CD14-positive monocyte (primary cell): ENCODE results near the gene AAMP. TPM values are rescaled to one million over a fixed set of nuclear protein-coding genes. Genes with fewer than 3 reads are reported as not detected.
"Not testable (repeated sequence)": the region's sequence is repeated elsewhere in the genome, so short reads cannot be mapped to it uniquely, and the experiment has no call there.

Experiments
- DNase-seq, 3 donors: peaks; one replicate each; pipeline ENCODE4 v3.0.0-alpha.2; 2011 to 2022
- H2AFZ ChIP-seq: 2 replicates; pipeline ENCODE4 v1.6.0; 2012; ENCODE audit warnings: mild to moderate bottlenecking, low read depth, low read length, inconsistent platforms; ENCODE audit not compliant: insufficient read depth, poor library complexity, severe bottlenecking
- H3K27ac ChIP-seq, 2 donors: 1 replicate in 1 of 2; 2 replicates in 1 of 2; pipeline ENCODE4 v1.5.1; 2012 to 2013; ENCODE audit warnings: low read length in 2 of 2, control low read depth in 1 of 2, inconsistent platforms in 1 of 2, low read depth in 1 of 2, mild to moderate bottlenecking in 1 of 2
- H3K27me3 ChIP-seq, 2 donors: one replicate each; pipeline versions ENCODE4 v1.6.0 to v1.6.1; 2011 to 2013; ENCODE audit warnings: low read length in 2 of 2; ENCODE audit not compliant: control insufficient read depth in 2 of 2, insufficient read depth in 2 of 2
- H3K36me3 ChIP-seq, 2 donors: replicated peaks in 1 of 2; 1 replicate in 1 of 2; 2 replicates in 1 of 2; pipeline versions ENCODE4 v1.5.1 to v1.6.1; 2012 to 2013; ENCODE audit warnings: low read length in 2 of 2, control low read depth in 1 of 2, inconsistent platforms in 1 of 2, mild to moderate bottlenecking in 1 of 2; ENCODE audit not compliant: insufficient read depth in 2 of 2, control insufficient read depth in 1 of 2
- H3K4me1 ChIP-seq, 2 donors: 1 replicate in 1 of 2; 2 replicates in 1 of 2; pipeline versions ENCODE4 v1.5.1 to v1.6.1; 2012 to 2013; ENCODE audit warnings: low read length in 2 of 2, control low read depth in 1 of 2, inconsistent platforms in 1 of 2, mild to moderate bottlenecking in 1 of 2, moderate library complexity in 1 of 2; ENCODE audit not compliant: insufficient read depth in 2 of 2, control insufficient read depth in 1 of 2
- H3K4me2 ChIP-seq: replicated peaks from 2 replicates; pipeline ENCODE3; 2012; ENCODE audit warnings: low read length, moderate library complexity, mild to moderate bottlenecking; ENCODE audit not compliant: poor library complexity, severe bottlenecking; ENCODE audit errors: extremely low read depth
- H3K4me3 ChIP-seq, 3 experiments: fragments of 200-600 bp in 1 of 3; sonication (generic) in 1 of 3; replicated peaks in 1 of 3; 1 replicate in 2 of 3; 2 replicates in 1 of 3; pipeline ENCODE4 v1.5.1; 2011 to 2013; ENCODE audit warnings: low read length in 3 of 3, mild to moderate bottlenecking in 3 of 3, control low read depth in 2 of 3, low read depth in 2 of 3, inconsistent platforms in 1 of 3, moderate library complexity in 1 of 3
- H3K79me2 ChIP-seq: 2 replicates; pipeline ENCODE4 v1.6.0; 2012; ENCODE audit warnings: mild to moderate bottlenecking, control low read depth, inconsistent platforms, low read length, moderate library complexity; ENCODE audit not compliant: insufficient read depth
- H3K9ac ChIP-seq: 2 replicates; pipeline ENCODE4 v1.6.0; 2017; ENCODE audit warnings: low read length, mild to moderate bottlenecking; ENCODE audit not compliant: insufficient read depth, poor library complexity, severe bottlenecking
- H3K9me3 ChIP-seq, 2 donors: replicated peaks in 1 of 2; 1 replicate in 1 of 2; 2 replicates in 1 of 2; pipeline versions ENCODE4 v1.5.1 to v1.6.1; 2012 to 2013; ENCODE audit warnings: low read length in 2 of 2, control low read depth in 1 of 2; ENCODE audit not compliant: control insufficient read depth in 1 of 2, insufficient read depth in 1 of 2
- H4K20me1 ChIP-seq: 2 replicates; pipeline ENCODE4 v1.6.0; 2012; ENCODE audit warnings: mild to moderate bottlenecking, low read length, control low read depth, moderate library complexity; ENCODE audit not compliant: insufficient read depth
- H3K27ac Mint-ChIP-seq, 7 donors: one replicate each; pipeline ENCODE4 v1.8.0; 2020; ENCODE audit warnings: mild to moderate bottlenecking in 7 of 7, mixed read lengths in 7 of 7, moderate library complexity in 6 of 7, inconsistent platforms in 2 of 7
- H3K27me3 Mint-ChIP-seq, 3 donors: one replicate each; pipeline ENCODE4 v1.8.0; 2021 to 2022; ENCODE audit warnings: low read depth in 3 of 3, mild to moderate bottlenecking in 3 of 3, mixed read lengths in 3 of 3, moderate library complexity in 3 of 3, inconsistent platforms in 1 of 3
- H3K36me3 Mint-ChIP-seq, 2 donors: one replicate each; pipeline ENCODE4 v1.8.0; 2020; ENCODE audit warnings: mixed read lengths in 2 of 2, inconsistent platforms in 1 of 2, mild to moderate bottlenecking in 1 of 2
- H3K4me1 Mint-ChIP-seq: one replicate; pipeline ENCODE4 v1.8.0; 2020; ENCODE audit warnings: mild to moderate bottlenecking, mixed read lengths
- H3K4me3 Mint-ChIP-seq, 2 donors: one replicate each; pipeline ENCODE4 v1.8.0; 2020; ENCODE audit warnings: mild to moderate bottlenecking in 2 of 2, mixed read lengths in 2 of 2, moderate library complexity in 1 of 2
- H3K9me3 Mint-ChIP-seq, 7 donors: one replicate each; pipeline ENCODE4 v1.8.0; 2020 to 2022; ENCODE audit warnings: mixed read lengths in 7 of 7, mild to moderate bottlenecking in 6 of 7, moderate library complexity in 6 of 7, inconsistent platforms in 2 of 7
- WGBS: methylation state at CpG from one replicate; pipeline ENCODE4 v1.1.5; 2013; ENCODE audit warnings: missing lambda C conversion rate; ENCODE audit not compliant: insufficient coverage; 5-methylcytosine and 5-hydroxymethylcytosine counted together
- intact Hi-C, 2 donors: fragments of 100-400 bp; cut with micrococcal nuclease; formaldehyde crosslinking; loops; one replicate each; pipeline versions ENCODE4 v1.15.0 to v1.15.1; 2023
- polyA plus RNA-seq, 3 donors: library from polyadenylated mRNA; depleted of rRNA in 1 of 3; unstranded in 2 of 3; stranded (reverse) in 1 of 3; fragments of 300-500 nt in 2 of 3; fragments of >200 nt in 1 of 3; fragmentation: Illumina TruSeq in 2 of 3; gene quantifications; 1 replicate in 2 of 3; 2 replicates in 1 of 3; pipeline ENCODE4 v1.2.3, GENCODE V29; 2012 to 2021
- TF ChIP-seq, protein P1 (sequence below): fragments of 200-600 bp; IDR thresholded peaks from one replicate; pipeline ENCODE4 v1.8.0; 2022; ENCODE audit warnings: antibody characterized with exemption, mild to moderate bottlenecking

The AAMP gene
- polyA plus RNA-seq, 3 donors = 90.8 to 108 (median 98.7) TPM

- no peak overlapping the region for H2AFZ ChIP-seq
- H4K20me1 ChIP-seq = peaks cover 85% of the 10 kb centered on the region
- Mint-ChIP-seq H3K4me1 (peaks cover 44% of the 10 kb centered on the region), H3K27me3 (peaks cover 0 to 3% (median 0%) of the 10 kb centered on the region in 3 donors), H3K27ac (peak overlapping the region in 6 of 7 donors; percentile 18 to 79 (median 59)), H3K36me3 (peaks cover 58 to 66% of the 10 kb centered on the region in 2 donors), H3K4me3 (no peak overlapping the region), H3K9me3 (no peaks in the 10 kb centered on the region)
- intact Hi-C loops = loop anchor here (5.0 to 10.0 kb wide), 4 partner anchors 123 to 290 kb away; partner anchors contain the start of genes CTDSP1 (in 2 of the 2), CNOT9 (in 1 of the 2) and USP37 (in 1 of the 2)
- TF ChIP-seq, protein P1, sequence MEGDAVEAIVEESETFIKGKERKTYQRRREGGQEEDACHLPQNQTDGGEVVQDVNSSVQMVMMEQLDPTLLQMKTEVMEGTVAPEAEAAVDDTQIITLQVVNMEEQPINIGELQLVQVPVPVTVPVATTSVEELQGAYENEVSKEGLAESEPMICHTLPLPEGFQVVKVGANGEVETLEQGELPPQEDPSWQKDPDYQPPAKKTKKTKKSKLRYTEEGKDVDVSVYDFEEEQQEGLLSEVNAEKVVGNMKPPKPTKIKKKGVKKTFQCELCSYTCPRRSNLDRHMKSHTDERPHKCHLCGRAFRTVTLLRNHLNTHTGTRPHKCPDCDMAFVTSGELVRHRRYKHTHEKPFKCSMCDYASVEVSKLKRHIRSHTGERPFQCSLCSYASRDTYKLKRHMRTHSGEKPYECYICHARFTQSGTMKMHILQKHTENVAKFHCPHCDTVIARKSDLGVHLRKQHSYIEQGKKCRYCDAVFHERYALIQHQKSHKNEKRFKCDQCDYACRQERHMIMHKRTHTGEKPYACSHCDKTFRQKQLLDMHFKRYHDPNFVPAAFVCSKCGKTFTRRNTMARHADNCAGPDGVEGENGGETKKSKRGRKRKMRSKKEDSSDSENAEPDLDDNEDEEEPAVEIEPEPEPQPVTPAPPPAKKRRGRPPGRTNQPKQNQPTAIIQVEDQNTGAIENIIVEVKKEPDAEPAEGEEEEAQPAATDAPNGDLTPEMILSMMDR = no peak
- H3K27me3 ChIP-seq = no peaks in the 10 kb centered on the region
- no peak overlapping the region for H3K4me3 ChIP-seq
- DNase-seq = no peak
- peaks cover 62 to 65% of the 10 kb centered on the region in 2 donors for H3K36me3 ChIP-seq
- WGBS = 76% methylated on average over 2 of the region's 4 CpGs
- H3K79me2 ChIP-seq = peaks cover 70% of the 10 kb centered on the region
- no peak overlapping the region for H3K9ac ChIP-seq
- H3K4me2 ChIP-seq = no peak overlapping the region
- peaks cover 37 to 46% of the 10 kb centered on the region in 2 donors for H3K4me1 ChIP-seq
- H3K9me3 ChIP-seq = no peaks in the 10 kb centered on the region
- peak overlapping the region in 1 of 2 donors; percentile 65 for H3K27ac ChIP-seq
These were observed 4.6 kb upstream of the AAMP start for GRCh38 chr2:218274586-218274985.

DNA sequence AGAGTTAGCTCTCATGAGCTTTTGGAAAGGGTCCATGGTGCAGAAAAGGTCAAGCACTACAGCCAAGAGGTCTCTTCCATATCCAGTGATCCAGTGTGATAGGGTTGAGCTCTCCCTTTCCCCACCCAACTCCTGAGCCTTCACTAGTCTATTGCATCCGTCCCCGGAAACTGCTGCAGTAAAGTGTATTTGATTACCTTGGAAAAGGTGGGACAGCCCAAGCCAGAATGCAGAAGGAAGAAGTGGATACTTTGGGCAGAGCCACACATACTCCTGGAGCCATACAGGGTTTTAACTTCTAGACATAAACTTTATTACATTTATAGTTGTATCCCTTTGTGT lies 3.9 kb upstream of the AAMP start:
- Mint-ChIP-seq H3K36me3 (peaks cover 51 to 59% of the 10 kb centered on the region in 2 donors), H3K27me3 (peaks cover 0 to 3% (median 0%) of the 10 kb centered on the region in 3 donors), H3K4me1 (peaks cover 51% of the 10 kb centered on the region), H3K9me3 (no peaks in the 10 kb centered on the region), H3K27ac (peak overlapping the region in 4 of 7 donors; percentile 62 to 75 (median 74)), H3K4me3 (no peak overlapping the region)
- H3K4me2 ChIP-seq = no peak overlapping the region
- no peaks in the 10 kb centered on the region for H3K9me3 ChIP-seq
- H3K36me3 ChIP-seq = peaks cover 55 to 58% of the 10 kb centered on the region in 2 donors
- no CpG with 5 or more reads among the region's 2 CpGs for WGBS
- peaks cover 43 to 53% of the 10 kb centered on the region in 2 donors for H3K4me1 ChIP-seq
- H3K4me3 ChIP-seq = no peak overlapping the region
- TF ChIP-seq, protein P1 = no peak
- H3K27ac ChIP-seq = peak overlapping the region in 1 of 2 donors; percentile 65
- no peak overlapping the region for H3K9ac ChIP-seq
- DNase-seq = no peak
- peaks cover 85% of the 10 kb centered on the region for H4K20me1 ChIP-seq
- intact Hi-C loops = loop anchor here (5.0 to 10.0 kb wide), 4 partner anchors 123 to 291 kb away; partner anchors contain the start of genes CTDSP1 (in 2 of the 2), CNOT9 (in 1 of the 2) and USP37 (in 1 of the 2)
- H3K27me3 ChIP-seq = no peaks in the 10 kb centered on the region
- H2AFZ ChIP-seq = no peak overlapping the region
- H3K79me2 ChIP-seq = peaks cover 70% of the 10 kb centered on the region

GRCh38 chr2:218273214-218273907 lies 3.4 kb upstream of the AAMP start:
- DNase-seq, H3K4me3 ChIP-seq, H3K9ac ChIP-seq, H3K27me3 Mint-ChIP-seq, H3K4me3 Mint-ChIP-seq, H3K9me3 ChIP-seq, H3K27ac ChIP-seq, H3K27me3 ChIP-seq, H3K4me2 ChIP-seq, H2AFZ ChIP-seq, H3K9me3 Mint-ChIP-seq: not testable (repeated sequence)
- 100% methylated on average over 1 of the region's 8 CpGs for WGBS
- Mint-ChIP-seq H3K36me3 (peaks cover 46 to 54% of the 10 kb centered on the region in 2 donors), H3K27ac (peak overlapping the region in 6 of 7 donors; percentile 35 to 75 (median 70)), H3K4me1 (peaks cover 52% of the 10 kb centered on the region)
- intact Hi-C loops = loop anchor here (5.0 to 10.0 kb wide), 4 partner anchors 124 to 291 kb away; partner anchors contain the start of genes CTDSP1 (in 2 of the 2), CNOT9 (in 1 of the 2) and USP37 (in 1 of the 2)
- H3K4me1 ChIP-seq = peaks cover 46 to 56% of the 10 kb centered on the region in 2 donors
- peaks cover 79% of the 10 kb centered on the region for H4K20me1 ChIP-seq
- peaks cover 49 to 53% of the 10 kb centered on the region in 2 donors for H3K36me3 ChIP-seq
- peaks cover 71% of the 10 kb centered on the region for H3K79me2 ChIP-seq
